Measurements from ENCODE around the gene GSTO1.

GRCh38 chr10:104301907-104302690 lies 47.4 kb downstream of the GSTO1 start:
- TF ChIP-seq CTCF (conservative IDR thresholded peaks at IDR 0.05 in 1 of 2, IDR thresholded peaks at IDR 0.05 in 1 of 2; ENCODE audit: low read depth in 1 of 2, low read length in 2 of 2): no peak
- no peak for TF ChIP-seq EZH2 (IDR thresholded peaks at IDR 0.05; ENCODE audit: low read length, missing control alignments)
